NB4 (cell line): ENCODE results near the gene NEU3.

Experiments used
- TF ChIP-seq, protein P1 (sequence below): IDR thresholded peaks from one replicate; pipeline ENCODE4 v1.5.1; 2012; ENCODE audit warnings: low read depth, low read length
- TF ChIP-seq, protein P2 (sequence below): IDR thresholded peaks from 2 replicates; pipeline ENCODE4 v1.6.1; 2011; ENCODE audit warnings: low read depth, low read length

DNA sequence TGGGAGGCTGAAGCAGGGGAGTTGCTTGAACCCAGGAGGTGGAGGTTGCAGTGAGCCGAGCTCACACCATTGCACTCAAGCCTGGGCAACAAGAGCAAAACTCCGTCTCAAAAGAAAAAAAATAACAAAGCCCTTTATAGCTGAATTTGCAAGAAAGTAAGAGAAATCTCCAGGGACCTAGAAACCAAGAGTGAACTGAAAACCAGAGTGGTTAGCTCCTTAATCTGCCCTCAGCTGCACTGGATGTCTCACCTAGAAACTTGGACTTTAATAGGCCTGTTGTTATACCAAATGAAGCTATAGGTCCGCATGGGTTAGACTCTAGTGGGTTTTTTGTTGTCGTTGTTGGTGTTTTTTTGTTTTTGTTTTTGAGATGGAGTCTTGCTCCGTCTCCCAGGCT lies 4.1 kb downstream of the NEU3 start:
- TF ChIP-seq, protein P1, sequence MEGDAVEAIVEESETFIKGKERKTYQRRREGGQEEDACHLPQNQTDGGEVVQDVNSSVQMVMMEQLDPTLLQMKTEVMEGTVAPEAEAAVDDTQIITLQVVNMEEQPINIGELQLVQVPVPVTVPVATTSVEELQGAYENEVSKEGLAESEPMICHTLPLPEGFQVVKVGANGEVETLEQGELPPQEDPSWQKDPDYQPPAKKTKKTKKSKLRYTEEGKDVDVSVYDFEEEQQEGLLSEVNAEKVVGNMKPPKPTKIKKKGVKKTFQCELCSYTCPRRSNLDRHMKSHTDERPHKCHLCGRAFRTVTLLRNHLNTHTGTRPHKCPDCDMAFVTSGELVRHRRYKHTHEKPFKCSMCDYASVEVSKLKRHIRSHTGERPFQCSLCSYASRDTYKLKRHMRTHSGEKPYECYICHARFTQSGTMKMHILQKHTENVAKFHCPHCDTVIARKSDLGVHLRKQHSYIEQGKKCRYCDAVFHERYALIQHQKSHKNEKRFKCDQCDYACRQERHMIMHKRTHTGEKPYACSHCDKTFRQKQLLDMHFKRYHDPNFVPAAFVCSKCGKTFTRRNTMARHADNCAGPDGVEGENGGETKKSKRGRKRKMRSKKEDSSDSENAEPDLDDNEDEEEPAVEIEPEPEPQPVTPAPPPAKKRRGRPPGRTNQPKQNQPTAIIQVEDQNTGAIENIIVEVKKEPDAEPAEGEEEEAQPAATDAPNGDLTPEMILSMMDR = no peak
- TF ChIP-seq, protein P2, sequence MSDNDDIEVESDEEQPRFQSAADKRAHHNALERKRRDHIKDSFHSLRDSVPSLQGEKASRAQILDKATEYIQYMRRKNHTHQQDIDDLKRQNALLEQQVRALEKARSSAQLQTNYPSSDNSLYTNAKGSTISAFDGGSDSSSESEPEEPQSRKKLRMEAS = no peak
